Fibroblast of peridontal ligament (primary cell): Measurements from ENCODE around the gene SLC10A3.

Experiments used
- DNase-seq: peaks from one replicate; pipeline ENCODE4 v3.0.0-alpha.2; 2010; ENCODE audit errors: extremely low read depth

Gene SLC10A3

GRCh38 chrX:154465601-154466000 is 24.8 kb downstream of the SLC10A3 start:
- no peak for DNase-seq

DNA sequence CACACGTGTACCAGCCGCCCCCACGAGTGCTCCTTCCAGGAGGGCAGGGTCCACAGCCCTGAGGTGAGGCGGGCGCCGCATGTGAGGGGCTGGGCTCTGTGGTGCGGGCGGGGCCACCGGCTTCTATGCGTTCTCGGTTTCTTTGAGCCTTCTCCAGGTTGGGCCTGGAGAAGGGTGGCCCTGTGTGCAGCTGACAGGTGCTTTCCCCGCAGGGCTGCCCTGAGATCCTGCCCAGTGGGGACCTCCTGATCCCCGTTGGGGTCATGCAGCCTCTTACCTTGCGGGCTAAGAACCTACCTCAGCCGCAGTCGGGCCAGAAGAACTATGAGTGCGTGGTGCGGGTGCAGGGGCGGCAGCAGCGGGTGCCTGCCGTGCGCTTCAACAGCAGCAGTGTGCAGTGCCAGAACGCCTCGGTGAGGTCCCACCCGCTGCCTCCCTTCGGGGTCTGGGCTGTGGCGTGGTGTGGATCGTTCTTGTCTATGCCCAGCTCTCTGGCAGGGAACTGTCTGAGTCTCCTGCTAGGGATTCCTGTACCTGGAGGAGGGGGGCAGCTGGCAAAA is 25.5 kb downstream of the SLC10A3 start:
- DNase-seq, result no peak

DNA sequence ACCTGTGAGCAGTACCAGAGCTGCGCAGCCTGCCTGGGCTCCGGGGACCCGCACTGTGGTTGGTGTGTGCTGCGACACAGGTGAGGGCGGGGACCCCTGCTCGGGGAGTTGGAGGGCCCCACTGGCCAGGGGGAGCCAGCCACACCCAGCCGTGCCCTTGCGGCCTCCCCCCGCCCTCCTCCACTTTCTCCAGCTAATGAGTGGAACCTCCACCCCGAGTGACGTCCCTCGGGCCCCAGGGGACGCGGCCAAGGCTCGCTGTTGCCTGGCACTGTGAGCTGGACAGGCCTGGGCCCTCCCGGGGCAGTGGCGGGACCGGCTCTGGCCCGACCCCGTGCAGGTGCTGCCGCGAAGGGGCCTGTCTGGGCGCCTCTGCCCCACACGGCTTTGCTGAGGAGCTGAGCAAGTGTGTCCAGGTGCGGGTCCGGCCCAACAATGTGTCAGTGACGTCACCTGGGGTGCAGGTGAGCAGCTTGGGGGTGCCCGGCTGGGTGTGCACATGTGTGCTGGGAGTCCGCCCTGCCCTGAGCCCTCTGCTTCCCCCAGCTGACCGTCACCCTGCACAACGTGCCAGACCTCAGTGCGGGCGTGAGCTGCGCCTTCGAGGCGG is 26.7 kb downstream of the SLC10A3 start:
- DNase-seq, result no peak

DNA sequence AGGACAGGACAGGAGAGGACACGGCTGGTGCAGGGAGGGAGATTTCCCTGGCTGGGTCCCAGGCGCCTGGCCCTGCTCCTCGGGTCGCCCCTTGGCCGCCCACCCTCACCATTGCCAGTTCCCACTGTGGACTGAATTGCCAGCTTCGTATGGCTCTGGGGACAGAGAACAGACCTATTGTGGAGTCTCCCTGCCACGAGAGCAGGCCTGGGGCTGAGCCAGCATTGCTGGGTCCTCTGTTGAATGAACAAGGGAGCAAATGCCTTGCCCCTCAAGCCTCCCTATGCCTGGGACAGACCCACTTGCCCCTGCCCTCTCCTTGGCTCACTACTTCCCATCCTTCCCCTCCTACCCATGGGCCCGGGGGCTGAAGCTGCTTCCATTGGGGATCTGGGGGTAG is 28.0 kb downstream of the SLC10A3 start:
- no peak for DNase-seq

DNA sequence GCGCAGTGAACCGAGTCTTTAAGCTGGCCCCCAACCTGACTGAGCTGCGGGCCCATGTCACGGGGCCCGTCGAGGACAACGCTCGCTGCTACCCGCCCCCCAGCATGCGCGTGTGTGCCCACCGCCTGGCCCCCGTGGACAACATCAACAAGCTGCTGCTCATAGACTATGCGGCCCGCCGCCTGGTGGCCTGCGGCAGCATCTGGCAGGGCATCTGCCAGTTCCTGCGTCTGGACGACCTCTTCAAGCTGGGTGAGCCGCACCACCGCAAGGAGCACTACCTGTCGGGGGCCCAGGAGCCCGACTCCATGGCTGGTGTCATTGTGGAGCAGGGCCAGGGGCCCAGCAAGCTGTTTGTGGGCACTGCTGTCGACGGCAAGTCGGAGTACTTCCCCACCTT is 30.1 kb downstream of the SLC10A3 start:
- no peak for DNase-seq

DNA sequence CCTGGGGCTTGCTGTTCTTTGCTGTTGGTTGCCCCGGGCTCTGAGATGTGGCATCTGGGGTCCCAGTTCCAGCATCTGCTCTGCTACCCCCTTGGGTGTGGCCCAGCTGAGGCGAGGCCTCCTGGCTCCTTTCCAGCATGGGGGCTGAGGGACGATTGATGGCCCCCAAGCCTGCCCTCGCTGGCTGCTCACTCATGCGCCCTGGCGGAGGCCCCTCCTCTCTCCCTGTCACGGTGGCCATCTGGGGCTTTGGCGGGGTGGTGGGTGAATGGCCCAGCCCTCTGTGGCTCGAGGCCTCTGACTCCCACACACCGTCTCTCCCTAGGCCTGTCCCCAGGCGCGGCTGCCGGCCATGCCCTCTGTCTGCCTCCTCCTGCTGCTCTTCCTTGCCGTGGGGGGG is 30.6 kb downstream of the SLC10A3 start:
- no peak for DNase-seq

- no peak for DNase-seq
Observed at GRCh38 chrX:154458954-154459778, 31.3 kb downstream of the SLC10A3 start.

GRCh38 chrX:154458116-154458953 is 32.1 kb downstream of the SLC10A3 start, which contains the start of gene PLXNA3:
Gene PLXNA3, plus strand, starts transcription at chrX:154458281. Its CDS starts 1,903 bp downstream, at chrX:154460184.
- DNase-seq, result no peak

DNA sequence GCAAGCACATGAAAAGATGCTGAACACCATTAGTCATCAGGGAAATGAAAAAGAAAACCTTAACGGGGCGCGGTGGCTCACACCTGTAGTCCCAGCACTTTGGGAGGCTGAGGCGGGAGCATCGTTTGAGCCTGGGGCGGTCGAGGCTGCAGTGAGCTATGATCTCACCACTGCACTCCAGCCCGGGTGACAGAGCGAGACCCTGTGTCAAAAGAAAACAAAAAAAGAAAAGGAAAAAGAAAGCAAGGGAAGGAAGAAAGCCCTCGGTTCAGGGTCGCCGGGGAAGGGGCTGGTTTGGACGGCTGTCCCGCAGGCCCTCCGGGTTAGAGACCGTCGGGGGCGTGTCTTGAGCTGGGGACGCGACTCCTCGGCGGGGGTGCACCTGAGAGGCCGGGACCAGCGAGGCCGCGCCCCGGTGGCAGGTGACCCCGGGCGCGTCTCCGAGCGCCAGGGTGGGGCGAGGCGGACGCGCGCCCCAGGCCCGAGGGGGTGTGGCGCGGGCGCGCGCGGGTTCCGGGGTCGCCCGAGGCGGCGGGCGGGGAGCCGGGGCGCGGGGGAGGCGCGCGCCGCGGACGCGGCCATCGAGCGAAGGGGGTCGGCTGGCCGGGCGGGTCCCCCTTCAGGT is 32.8 kb downstream of the SLC10A3 start:
- no peak for DNase-seq

DNA sequence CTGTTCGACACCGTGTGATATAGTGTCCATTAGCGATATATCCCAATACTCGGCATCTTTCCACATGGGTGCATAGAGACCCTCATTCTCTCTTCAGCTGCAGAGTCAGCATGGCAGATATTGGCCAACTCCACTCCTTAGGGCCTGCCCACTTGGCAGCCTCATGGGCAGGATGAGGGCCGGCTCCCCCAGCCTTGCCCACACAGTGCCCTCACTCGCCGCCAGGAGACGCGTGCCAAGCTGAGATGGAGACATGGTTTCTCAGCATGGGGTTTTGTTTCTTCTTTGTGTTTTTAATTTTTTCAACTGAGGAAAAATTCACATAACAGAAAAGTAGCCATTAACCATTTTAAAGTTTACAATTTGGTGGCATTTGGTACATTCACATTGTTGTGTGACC is 37.6 kb downstream of the SLC10A3 start:
- DNase-seq, result no peak

- no peak for DNase-seq
Observed at GRCh38 chrX:154450312-154450711, 40.1 kb downstream of the SLC10A3 start.

DNA sequence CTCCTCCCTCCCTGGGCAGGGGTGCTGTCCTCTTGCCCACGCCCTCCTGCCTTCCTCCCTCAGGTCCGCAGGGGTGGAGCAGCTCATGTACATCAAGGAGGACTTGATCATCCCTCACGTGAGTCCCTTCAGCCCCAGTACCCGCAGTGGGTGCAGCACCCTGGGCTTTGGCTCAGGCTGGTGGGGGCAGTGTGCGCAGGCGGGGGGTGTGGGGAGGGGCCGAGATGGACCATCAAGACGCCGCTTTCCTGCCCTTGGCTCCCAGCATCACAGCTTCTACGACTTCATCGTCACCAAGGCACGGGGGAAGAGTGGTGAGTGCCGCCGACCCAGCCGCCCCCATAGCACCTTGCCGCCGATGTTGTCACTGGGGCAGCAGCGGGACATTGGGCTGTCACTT is 40.8 kb downstream of the SLC10A3 start:
- no peak for DNase-seq

GRCh38 chrX:154448484-154448883 is 41.9 kb downstream of the SLC10A3 start:
- DNase-seq, result no peak

GRCh38 chrX:154446430-154446829 is 44.0 kb downstream of the SLC10A3 start:
- DNase-seq, result no peak

- DNase-seq, result no peak
Observed at GRCh38 chrX:154445776-154446175, 44.7 kb downstream of the SLC10A3 start.

DNA sequence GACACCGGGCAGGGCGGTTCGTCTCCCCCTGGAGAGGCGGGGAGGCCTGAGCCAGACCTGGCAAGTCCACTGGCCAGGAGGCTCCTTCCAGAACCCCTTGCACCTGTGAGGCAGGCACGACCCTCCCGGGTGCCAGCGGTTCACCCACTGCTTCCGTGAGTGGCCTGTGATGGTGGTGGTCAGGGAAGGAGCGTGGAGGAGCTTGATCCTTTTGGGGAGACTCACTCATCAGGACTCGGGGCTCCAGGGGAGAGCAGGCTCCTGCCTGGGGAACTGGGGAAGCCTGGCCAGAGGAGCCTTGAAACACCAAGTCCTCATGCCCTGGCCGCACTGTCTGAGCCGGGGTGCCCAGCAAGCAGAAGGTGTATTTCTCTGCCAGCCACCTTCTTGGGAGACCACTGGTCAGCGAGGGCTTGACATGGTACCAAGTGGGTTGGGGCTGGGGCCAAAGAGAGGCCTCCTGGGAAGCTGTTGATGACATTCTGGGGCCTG is 45.6 kb downstream of the SLC10A3 start:
- no peak for DNase-seq

DNA sequence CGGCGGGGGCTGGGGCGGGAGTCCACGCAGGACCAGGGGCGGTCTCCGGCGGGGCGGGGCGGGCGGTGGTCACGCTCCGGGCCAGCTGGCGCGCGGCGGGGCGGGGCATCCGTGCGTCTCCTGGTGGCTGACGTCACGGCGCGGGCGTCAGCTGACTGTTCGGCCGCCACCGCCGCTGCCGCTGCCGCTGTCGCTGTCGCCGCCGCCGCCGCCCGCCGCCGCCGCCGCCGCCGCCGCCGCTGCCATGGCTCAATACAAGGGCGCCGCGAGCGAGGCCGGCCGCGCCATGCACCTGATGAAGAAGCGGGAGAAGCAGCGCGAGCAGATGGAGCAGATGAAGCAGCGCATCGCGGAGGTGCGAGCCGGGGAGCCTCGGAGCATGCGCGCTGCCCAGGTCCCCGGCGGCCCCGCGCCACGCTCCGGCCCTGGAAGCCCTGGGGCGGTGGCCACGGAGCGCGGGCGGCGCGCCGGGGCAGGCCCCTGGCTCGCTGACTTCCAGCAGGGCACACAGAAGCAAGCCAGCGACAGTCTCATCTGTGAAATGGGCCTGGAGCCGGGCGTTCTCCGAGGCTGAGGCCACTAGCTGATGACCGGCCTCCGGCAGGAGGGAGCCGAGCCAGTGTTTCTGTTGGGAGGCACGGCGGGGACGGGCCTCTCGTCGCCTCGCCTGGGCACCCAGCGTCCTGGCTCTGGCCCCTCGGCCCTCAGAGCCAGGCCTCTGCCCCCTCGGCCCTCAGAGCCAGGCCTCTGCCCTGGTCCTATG is 46.3 kb downstream of the SLC10A3 start, which contains the start of gene FAM50A:
TSS of gene FAM50A (plus strand) at position 150 of the 763 bp plus-strand sequence. CDS start at position 245, 95 bp downstream.
- DNase-seq, result peak; percentile 35

GRCh38 chrX:154443479-154443910 is 46.9 kb downstream of the SLC10A3 start:
- DNase-seq, result no peak

GRCh38 chrX:154441984-154442707 is 48.3 kb downstream of the SLC10A3 start:
- DNase-seq, result no peak

DNA sequence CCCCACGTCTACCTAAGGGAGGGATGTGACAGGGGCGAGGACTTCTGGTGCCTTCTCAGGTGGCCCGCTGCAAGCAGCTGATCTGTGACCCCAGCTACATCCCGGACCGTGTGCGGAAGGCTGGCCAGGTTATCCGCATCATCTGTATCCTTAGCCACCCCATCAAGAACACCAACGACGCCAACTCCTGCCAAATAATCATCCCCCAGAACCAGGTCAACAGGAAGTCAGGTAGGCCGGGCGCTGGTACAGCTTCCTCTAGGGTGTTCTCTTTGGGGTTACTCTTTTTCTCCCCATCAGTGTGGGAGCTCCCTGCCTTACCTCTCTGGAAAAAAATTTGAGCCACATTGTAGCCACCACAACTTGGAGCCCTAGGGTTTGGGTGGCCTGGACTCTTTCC is 48.9 kb downstream of the SLC10A3 start:
- no peak for DNase-seq
